ENCODE measurements around the gene TBRG4.

The TBRG4 gene

GRCh38 chr7:45073031-45073785 is 38.3 kb downstream of the TBRG4 start:
- DNase-seq = no peak

GRCh38 chr7:45072131-45073030 is 39.1 kb downstream of the TBRG4 start:
- DNase-seq = no peak

DNA sequence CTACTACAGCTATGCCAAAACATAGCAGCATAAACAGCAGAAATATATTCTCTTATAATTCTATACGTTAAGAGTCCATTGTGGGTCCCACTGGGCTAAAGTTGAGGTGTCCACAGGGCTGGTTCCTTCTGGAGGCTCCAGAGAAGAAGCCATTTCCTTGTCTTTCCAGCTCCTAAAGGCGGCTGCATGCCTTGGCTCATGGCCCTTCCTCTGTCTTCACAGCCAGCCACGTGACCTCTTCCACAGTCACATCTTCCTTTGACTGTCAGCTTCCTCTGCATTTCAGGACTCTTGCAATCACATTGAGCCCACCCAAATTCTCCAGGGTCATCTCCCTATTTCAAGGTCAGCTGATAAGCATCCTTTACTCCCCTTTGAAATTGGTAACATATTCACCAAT is 40.0 kb downstream of the TBRG4 start:
- DNase-seq = no peak

- DNase-seq = no peak
These were observed 41.2 kb downstream of the TBRG4 start for GRCh38 chr7:45070254-45070642.

- DNase-seq = no peak
These were observed 41.8 kb downstream of the TBRG4 start for GRCh38 chr7:45069444-45070253.

- no peak for DNase-seq
These were observed 43.1 kb downstream of the TBRG4 start for GRCh38 chr7:45068236-45069023.

- DNase-seq = no peak
These were observed 43.9 kb downstream of the TBRG4 start for GRCh38 chr7:45067582-45067981.

DNA sequence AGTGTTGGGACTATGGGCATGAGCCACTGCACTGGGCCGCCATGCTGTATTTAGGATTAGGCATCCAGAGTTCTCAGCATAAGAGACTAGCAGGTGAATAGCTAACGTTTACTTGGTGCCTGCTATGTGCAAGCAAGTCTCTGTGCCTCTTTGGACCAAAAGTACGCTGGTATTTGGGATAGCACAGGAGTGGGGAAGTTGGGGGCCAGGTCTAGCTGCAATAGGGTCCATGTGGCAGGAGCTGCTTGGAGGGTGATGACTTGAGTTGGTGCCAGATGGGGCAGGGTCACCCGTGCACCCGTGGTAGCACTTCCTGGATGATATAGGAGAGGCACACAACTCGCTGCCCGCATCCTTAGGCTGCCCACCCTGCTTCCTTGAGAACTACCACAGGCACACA is 45.1 kb downstream of the TBRG4 start:
- no peak for DNase-seq

- DNase-seq = no peak
These were observed 46.2 kb downstream of the TBRG4 start for GRCh38 chr7:45065031-45065995.

GRCh38 chr7:45064047-45064725 is 47.3 kb downstream of the TBRG4 start:
- DNase-seq = no peak

DNA sequence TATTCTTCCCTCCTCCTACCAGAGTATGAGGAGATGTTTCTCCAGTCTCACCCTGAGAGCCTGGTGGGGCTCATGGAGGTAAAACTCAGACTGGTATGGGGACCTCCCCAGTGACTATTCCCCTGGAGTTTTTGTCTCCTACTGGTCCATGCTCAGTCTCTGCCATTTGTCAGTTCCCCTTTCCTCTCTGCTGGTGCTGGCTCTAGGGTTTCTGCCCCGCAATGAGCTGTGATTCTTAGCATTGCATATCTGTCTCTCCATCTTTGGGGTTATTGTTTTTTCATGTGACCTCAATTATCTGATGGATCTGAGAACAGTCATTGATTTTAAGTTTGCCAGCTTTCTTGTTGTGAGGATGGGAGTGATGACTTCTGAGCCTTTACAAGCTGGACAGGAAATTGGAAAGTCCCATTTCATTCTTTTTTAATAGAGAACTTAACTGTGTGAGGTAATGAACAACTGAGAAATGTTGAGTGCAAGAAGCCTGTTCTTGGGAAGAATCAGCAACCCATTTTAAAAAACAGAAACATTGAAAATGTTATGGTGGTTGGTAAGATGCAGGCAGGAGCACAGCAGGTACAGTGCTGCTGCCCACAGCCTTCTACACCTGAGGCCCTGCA is 49.6 kb downstream of the TBRG4 start:
- DNase-seq = no peak

- DNase-seq = no peak
These were observed 50.1 kb downstream of the TBRG4 start for GRCh38 chr7:45061352-45061751.

- no peak for DNase-seq
These were observed 51.2 kb downstream of the TBRG4 start for GRCh38 chr7:45060295-45060694.

GRCh38 chr7:45057878-45058277 is 53.6 kb downstream of the TBRG4 start:
- no peak for DNase-seq

DNA sequence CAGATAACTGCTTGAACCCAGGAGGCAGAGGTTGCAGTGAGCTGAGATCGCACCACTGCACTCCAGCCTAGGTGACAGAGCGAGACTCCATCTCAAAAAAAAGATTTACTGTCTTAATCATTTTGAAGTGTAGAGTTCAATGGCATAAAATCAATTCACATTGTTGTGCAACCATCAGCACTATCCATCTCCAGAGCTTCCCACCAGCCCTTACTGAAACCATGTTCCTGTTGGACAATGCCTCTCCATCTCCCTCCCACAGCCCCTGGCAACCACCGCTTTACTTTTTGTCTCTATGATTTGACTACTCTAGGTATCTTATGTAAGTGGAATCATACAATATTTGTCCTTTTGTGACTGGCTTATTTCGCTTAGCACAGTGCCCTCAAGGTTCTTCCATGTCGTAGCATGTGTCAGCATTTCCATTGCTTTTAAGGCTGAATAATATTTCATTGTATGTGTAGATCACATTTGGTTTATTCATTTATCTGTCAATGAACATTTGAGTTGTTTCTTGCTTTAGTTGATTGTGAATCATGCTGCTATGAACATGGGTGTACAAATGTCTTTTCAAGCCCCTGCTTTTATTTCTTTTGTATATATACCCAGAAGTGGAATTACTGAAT is 55.8 kb downstream of the TBRG4 start:
- DNase-seq = no peak

DNA sequence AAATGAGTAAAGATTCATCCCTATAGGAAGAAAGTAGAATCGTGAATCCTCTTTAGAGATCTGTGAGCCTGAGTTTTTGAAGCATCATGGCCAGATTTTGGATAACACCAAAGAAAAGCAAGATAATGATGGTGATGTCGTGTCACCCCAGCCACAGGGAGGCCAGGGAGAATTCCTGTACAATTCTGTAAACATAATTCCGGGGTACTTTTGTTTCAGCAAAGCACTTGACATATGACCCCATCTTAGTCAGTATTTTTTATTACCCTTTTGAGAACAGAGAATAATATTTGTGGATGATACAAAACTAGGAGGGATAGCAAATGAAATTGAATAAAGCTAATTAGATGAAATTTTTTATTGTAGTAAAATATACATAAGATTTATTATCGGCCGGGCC is 56.5 kb downstream of the TBRG4 start:
- DNase-seq = no peak

DNA sequence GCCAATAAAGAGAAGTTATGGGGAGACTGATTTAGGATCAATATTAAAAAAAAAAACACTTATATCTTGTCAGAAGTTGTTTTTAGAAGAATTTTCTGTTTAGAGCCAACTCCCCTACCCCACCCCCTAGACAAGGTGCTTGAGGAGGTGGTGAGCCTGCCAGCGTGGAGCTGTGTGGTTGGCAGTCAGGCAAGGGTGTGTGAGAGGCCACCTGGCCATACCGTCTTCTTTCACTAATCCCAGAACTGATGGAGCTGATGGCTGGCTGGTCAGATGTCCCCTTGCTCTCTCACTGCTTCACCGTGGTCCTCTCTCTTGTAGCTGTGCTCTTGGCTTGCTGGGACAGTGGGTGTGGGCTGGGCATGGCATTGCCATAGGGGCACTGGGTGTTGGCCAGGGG is 57.1 kb downstream of the TBRG4 start:
- no peak for DNase-seq

GRCh38 chr7:45053941-45054340 is 57.6 kb downstream of the TBRG4 start:
- DNase-seq = no peak

DNA sequence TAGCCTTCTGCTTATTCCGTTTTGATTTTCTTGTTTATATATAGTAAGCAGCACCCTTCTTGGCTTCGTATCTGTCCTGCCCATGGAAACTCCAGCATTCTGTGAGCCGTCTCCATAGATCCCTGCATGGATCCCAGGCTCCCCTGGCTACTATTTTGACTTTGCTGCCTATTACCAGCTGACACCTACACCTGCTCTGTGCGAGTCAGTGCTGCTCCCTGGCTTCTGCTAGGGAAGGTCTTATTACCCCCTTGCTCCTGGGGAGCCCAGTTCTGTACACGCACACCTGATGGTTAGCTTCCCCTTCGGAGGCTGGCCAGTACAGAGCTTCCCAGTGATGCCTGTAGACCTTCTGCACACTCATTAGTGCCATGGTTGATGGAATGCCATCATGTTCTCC is 58.1 kb downstream of the TBRG4 start:
- no peak for DNase-seq

- no peak for DNase-seq
These were observed 59.5 kb downstream of the TBRG4 start for GRCh38 chr7:45052011-45052410.
